GM21528 (cell line): ENCODE measurements around the gene MRGPRD.

Experiments used
- ATAC-seq: cut with Tn5 transposase; IDR thresholded peaks from one replicate; pipeline ENCODE4 v1.9.1; 2021; ENCODE audit warnings: mild to moderate bottlenecking, moderate library complexity; ENCODE audit not compliant: unreplicated experiment, low FRiP score

Gene MRGPRD

GRCh38 chr11:68973219-68973618 lies 7.6 kb downstream of the MRGPRD start:
- no peak for ATAC-seq

GRCh38 chr11:68970921-68971636 lies 9.7 kb downstream of the MRGPRD start:
- ATAC-seq: no peak

- no peak for ATAC-seq
Observed at GRCh38 chr11:68969386-68969785, 11.4 kb downstream of the MRGPRD start.

- ATAC-seq: no peak
Observed at GRCh38 chr11:68968306-68969250, 12.2 kb downstream of the MRGPRD start.

- ATAC-seq: no peak
Observed at GRCh38 chr11:68966894-68967780, 13.6 kb downstream of the MRGPRD start.

GRCh38 chr11:68965901-68966853 lies 14.6 kb downstream of the MRGPRD start:
- no peak for ATAC-seq

- no peak for ATAC-seq
Observed at GRCh38 chr11:68963779-68964178, 17.0 kb downstream of the MRGPRD start.

- no peak for ATAC-seq
Observed at GRCh38 chr11:68962527-68963250, 18.1 kb downstream of the MRGPRD start.

GRCh38 chr11:68961245-68961644 lies 19.5 kb downstream of the MRGPRD start:
- ATAC-seq: no peak

GRCh38 chr11:68960294-68961071 lies 20.3 kb downstream of the MRGPRD start:
- no peak for ATAC-seq

GRCh38 chr11:68959465-68960293 lies 21.1 kb downstream of the MRGPRD start:
- ATAC-seq: no peak

- no peak for ATAC-seq
Observed at GRCh38 chr11:68958211-68958610, 22.6 kb downstream of the MRGPRD start.

- no peak for ATAC-seq
Observed at GRCh38 chr11:68956547-68957254, 24.1 kb downstream of the MRGPRD start.

GRCh38 chr11:68956142-68956541 lies 24.6 kb downstream of the MRGPRD start:
- ATAC-seq: no peak

- no peak for ATAC-seq
Observed at GRCh38 chr11:68955607-68955958, 25.2 kb downstream of the MRGPRD start.

- no peak for ATAC-seq
Observed at GRCh38 chr11:68954836-68955606, 25.8 kb downstream of the MRGPRD start.
